ENCODE results near the gene DPF3.
A peak's percentile ranks its signal among the peaks of the same experiment; 100 is the strongest.

The DPF3 gene

DNA sequence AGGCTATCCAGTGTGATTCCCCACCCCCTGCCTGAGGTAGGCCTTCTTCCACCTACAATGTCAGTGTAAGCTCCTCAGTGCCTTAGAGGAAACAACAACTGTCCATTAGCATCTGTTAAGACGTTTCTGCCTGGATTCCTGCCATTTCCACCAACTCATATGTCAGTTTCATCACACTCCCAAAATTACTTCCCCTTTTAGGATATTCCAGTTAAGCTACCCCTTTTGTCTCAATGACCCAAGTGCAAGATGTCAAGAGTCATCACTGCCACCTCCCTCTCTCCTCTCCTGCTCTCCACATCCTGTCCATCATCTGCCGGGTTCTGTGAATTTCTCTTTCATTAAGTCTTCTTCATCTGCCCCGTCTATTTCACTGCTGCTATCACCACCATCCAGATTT, 189.4 kb downstream of the DPF3 start:
- no peak for DNase-seq

DNA sequence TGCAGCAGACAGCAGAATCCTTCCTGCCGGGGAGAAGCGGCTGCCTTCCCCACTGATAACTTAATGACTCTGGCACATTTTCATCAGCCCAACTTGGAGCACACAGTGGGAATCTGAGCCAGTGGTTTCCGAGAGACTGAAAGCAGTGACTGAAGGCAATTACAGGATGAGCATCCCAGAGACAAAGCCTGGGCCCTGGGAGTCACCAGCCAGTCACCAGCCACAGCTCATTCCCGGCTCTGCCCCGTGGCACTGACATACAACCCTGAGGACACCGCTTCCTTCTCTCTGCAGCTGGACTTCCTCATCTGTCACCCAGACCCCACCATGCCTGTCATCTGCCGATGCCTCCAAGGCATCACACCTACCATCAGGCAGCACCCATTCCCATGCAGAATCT, 192.3 kb downstream of the DPF3 start:
- no peak for DNase-seq

DNA sequence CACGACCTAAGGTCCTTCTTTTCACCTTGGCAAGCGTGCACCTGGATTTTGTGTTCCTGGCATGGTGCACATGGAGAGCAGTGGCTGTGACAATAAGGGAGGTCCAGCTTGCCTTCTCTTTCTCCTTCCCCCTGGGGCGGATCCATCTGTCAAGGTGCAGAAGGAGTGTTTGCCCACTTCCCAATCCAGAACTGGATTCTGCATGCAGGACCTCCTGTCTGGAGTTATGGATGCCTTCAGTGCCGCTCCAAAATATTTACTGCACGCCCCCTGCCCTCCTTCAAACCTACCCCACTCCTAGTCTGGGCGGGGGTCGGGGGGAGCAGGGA, 192.7 kb downstream of the DPF3 start:
- no peak for DNase-seq

DNA sequence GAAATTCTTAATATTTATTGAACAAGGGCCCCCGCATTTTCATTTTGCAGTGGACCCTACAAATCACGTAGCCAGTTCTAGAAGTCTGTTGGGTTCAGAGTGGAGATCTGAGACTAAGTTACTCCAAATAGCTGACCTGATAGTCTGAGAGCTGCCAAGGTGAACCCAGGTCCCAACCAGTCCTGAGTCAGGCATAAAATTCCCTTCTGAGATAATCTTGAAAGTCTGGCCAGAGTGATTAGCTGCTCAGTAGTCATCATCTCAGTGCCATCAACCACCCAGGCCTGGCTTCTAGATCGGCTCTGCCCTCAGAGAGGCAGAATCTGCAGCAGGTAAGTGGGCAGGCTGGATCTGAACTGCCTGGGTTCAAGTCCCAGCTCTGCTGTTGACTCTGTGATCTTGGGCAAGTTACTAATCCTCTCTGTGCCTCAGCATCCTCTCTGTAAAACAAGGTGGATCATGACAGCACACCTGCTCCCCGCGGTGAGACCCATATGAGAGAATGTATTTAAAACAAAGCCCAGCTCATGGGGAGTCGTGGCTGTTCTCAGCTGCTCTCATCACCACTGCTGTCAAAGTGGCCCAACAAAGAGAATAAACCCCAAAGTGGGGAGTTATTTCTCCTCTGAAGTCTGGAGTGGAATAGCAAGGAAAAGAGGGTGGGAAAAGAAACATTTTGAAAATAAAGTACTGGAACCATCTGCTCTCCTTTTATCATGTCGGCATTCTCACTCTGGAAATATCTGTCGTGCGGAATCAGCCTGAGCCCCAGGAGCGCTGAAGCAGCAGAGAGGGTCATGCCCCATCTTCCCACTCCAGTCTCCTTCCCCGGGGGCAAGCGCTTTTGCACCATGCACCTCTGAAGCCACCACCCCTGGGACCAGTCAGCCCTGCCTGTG, 193.3 kb downstream of the DPF3 start:
- no peak for DNase-seq

DNA sequence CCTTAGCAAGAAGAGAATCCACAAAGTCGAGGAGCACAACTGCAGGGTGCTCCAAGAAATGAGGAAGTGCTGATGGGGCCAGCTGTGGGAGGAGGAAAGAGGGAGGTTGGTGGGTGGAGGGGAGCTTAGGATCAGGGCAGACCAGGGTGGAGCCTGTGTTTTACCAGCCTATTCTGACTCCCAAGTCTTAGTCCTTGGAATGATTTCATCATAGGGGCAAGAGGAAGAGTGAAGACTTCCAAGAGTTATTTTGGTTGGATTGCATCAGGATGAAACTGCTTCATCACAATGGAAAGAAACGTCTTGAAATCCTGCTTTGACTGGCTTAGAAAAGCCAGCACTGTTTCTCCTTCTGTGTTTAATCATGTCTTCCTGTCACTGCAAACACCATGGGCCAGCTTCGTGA, 194.0 kb downstream of the DPF3 start:
- no peak for DNase-seq

DNA sequence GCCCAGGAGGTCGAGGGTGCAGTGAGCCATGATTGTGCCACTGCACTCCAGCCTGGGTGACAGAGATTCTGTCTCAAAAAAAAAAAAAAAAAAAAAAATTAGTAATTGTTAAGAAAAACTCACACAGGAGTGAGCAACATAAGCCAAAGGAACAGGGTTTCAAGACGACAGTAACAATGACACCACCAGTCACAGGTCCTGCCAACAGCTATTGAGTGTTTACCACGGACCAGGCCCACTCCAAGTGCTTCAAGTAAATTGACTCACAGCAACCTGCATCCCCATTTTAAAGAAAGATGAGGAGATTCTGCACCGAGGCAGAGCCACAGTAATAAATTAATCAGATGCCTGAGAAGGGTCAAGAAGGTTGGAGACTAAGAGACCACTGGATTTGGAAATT, 194.5 kb downstream of the DPF3 start:
- DNase-seq: no peak

DNA sequence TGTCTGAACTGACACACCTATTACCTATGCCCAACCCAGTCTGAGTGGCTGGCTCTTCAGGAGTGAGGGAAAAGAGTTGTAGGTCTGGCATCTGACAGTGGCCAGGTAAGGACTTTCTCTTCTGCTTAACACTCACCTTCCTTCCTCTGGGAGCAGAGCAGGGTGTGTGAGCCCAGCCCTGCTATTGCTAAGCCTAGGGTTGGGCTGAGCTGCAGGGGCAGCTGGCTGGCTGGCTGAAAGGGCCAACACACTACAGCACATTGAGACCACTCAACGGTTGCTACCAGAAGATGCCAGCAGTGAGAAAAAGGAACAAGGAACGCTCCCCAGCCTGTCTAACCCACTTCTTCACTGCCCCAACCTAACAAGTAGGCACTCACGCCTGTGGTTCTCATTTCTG, 201.2 kb downstream of the DPF3 start:
- no peak for DNase-seq

DNA sequence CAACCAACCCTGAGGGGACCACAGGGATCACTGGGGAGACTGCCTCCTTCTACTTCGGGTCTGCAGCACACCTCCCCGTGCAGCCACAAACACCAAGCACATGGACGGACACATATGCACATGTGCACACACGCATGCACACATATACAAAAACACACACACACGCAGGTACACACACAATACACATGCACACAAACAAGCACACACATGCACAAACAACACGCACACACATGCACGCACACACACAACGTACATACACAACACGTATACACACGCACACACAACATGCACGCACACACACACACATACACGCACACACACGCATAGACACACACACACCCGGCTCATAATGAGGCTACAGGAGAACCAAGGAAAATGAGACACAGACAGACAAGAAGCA, 203.6 kb downstream of the DPF3 start:
- no peak for DNase-seq

DNA sequence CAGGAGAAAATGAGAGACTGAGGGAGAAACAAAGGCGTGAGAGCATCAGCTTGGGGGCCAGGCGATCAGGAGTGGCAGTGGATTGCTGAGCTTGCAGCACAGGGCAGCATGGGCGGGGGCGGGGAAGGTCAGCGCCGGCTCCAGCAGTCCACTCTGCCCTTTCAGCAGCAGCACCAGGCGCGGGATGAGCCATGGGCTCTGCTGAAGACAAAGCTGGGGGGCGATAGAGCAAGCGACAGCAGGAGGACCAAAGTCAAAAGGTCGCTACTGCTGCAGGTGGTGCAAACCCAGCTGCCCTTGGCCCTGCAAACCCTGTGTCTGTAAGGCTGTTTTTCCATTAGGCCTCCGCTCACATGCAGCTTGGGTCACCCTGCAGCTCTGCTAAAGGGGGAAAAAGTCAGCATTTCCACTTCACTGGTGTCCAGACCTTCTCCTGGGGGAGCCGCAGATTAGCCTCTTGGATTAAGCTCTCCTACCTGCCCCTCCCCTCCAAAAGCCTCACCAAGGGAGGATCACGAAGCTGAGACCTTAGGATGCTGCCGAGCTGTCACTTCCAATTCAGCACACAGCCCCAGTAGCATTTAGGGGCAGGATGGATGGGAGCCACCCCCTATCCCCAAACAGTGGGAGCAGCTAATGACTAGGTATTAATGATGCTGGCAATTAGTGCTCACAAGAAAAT, 204.8 kb downstream of the DPF3 start:
- DNase-seq: no peak

DNA sequence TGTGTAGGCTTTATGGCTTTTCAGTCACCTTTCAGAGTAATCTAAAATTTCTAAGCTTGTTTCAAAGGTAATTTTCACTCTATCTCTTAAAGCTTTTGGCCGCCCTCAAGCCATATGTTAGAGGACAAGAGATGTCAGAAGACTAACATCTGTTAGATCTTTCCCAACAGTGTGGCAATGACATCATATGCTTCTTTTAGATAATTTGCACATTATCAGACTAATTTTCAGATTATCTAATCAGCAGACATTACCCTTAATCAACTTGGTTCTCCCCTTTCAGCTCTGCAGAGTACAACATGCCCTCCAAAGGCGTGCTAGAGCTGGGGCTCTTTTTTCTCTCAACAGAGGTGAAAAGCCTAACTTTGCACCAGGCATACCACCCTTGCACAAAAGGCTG, 207.1 kb downstream of the DPF3 start:
- DNase-seq: no peak

DNA sequence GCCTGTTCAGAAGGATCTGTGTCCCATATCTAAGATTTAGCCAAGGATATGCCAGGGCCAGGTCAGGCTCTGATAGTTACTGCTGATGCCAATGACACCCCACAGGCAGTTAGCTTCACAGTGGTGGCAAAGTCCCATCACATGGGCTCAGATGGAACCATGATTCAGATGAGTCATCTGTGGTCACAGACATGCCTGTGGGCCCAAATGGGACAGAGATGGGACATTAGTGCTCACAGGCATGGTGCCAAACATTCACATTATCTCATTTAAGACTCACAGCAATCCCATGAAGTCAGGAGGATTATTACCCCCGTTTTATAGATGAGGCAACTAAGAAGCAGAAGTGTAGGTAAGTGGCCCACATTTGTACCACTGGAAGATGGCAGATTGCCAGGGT, 207.8 kb downstream of the DPF3 start:
- DNase-seq: no peak

DNA sequence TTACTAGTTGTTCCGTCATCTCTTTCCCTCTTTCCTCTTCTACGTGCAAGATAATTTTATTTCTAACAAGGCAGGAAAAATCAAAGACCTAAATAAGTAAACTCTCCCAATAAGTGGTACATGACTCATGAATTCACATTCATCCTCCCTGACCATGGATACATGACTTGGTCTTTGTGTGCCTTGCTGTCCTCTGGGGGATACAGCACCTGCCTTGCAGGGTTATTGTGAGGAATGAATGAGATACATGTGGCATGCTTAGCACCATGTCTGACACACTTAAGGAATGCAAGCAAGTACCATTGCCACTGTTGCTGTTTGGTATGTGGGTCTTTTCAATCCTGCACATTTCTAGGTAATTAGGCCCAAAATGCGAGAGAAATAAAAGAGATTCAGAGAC, 208.4 kb downstream of the DPF3 start:
- no peak for DNase-seq

DNA sequence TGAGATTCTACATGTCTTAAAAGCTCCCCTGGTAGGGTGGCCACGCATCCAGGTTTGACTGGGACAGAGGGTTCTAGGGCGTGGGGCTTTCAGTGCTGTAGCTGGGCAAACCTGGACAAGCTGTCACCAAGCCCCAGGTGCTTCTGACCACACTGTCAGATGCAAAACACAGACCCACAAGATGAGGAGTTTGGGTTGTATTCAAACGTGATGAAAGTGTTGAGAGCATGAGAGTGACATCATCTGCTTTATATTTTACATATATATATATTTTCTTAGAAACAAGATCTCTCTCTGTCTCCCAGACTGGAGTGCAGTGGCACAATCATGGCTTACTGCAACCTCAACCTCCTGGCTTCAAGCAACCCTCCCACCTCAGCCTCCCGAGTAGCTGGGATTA, 210.1 kb downstream of the DPF3 start:
- no peak for DNase-seq

DNA sequence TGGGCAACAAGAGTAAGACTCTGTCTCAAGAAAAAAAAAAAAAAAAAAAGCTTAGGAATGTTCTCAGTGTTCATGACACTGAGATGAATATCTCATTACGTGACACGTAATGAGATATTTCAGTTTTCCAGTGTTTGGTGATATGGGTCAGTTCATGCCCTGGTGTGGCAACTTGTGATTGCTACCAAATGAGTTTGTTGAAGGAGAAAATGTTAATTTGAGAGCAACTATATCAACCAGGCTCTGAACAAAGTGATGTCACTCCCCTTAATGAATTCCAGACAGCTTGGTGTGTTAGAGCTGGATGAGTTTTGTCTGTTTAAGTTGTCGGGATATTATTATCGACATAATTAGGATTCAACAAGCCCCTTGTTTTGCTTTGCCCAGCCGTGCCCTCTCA, 211.7 kb downstream of the DPF3 start:
- DNase-seq: no peak

DNA sequence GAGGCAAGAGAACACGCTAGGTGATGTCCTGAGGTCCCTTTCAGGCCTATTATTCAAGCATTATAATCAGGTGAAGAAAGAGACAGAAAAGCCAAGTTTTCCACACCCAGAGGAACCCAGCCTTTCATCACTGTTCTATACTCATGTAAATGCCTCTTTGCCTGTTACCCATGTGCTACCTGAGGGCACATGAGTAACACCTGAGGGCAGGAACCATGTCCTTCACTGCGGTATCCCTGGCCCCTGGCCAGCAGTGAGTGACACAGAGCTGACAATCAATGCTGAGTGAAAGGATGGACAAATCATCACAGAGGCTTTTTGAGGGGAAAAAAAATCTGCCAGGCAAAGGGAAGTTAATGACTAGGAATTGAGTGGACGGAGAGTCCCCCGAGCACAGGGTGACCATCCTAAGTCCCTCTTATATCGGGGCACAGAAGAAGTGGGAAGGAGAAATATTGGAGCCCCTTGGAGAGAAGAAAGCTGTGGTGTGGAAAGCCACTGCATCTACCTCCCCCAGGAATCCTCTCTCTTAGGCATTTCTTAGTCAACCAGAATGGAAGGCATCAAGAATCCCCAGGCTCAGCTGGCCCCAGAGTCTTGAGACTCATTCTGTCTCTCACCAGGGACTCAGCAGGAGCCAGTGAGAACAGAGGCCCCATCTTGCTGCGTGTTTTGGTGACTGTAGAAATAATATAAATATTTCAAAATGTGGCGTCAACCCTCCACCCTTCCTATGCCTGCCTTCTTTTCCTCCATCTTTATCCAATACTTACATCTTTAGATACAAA, 212.9 kb downstream of the DPF3 start:
- no peak for DNase-seq

DNA sequence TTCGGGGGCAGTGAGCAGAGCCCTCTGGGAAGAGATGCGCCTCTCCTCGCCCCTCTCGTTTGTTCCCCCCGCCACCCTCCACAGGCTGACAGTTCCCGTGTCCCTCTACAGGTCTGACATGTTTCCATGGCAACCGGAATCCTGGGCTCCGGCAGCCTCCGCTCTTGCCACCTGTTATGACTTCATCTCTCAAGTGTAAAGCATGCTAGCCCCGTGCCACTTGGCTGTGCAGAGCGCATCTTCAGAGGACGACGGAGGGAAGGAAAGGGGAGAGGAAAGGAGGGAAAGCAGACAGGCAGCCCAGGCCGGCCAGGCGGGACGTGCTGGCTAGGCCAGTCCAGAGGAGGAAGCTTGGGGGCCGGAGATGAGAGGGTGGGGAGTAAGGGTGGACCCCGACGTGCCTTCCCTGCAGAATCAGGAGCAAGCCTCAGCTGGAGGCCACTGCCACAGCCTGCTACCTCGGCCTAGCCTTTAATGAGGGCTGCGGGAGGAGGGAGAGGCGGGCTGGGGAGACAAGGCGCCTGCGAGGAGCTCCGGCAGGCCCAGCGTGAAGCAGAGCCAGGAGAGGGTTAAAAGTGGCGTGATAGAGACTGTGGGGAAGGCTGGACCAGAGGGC, 214.3 kb downstream of the DPF3 start:
- peak; percentile 72 for DNase-seq

DNA sequence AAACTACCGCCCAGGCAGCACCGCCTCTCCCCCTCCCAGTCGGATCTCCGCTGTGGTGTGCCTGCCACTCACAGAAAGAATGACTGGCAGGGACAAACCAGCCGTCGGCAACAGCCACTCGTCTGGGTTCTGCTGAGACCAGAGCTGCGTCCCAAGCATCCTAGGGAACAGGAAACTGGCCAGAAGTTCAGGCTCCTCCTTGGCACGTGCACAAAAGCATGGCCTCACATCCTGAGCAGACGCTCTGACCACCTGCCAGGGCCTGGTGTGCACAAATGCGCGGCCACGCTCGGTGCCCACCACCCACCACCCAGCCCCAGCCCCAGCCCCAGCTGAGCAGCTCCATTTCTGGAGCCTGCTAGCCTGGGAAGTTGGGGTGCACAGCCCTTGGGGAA, 214.8 kb downstream of the DPF3 start:
- peak; percentile 15 for DNase-seq

DNA sequence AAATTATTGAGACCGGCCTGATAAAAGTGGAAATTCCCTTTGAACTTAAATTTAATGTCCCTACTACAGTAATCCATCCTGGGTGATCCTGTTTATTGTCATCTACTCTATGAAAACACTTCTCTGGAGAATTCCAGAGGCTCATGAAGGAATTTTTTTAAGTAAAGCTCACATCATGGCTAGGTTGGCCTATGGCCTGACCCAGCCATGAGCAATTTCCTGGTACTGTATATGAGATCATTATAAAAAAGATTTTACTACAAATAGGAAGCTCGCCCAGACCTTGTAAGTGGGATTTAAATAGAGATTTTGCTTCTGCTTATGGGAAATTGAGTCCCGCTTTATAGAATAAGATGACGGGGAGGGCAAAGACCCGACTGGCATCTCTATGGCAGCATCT, 215.5 kb downstream of the DPF3 start:
- DNase-seq: no peak

DNA sequence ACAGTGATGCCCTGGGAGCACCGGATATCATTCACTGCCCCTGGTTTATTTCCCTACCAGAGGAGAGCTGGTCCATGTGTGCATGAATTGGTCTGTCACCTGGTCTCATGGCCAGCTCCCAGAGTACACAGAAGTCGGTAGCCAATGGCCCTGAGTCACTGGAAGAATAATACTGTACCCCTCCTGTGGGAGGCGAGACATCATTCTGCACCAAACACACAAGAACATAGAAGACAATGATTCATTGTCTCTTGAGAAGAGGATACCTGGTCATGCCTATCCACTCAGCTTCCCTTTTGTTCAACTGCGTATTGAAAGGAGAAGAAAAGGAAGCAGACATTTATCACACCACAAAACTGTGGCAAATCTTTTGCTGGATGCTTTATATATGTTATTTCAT, 216.2 kb downstream of the DPF3 start:
- DNase-seq: no peak

DNA sequence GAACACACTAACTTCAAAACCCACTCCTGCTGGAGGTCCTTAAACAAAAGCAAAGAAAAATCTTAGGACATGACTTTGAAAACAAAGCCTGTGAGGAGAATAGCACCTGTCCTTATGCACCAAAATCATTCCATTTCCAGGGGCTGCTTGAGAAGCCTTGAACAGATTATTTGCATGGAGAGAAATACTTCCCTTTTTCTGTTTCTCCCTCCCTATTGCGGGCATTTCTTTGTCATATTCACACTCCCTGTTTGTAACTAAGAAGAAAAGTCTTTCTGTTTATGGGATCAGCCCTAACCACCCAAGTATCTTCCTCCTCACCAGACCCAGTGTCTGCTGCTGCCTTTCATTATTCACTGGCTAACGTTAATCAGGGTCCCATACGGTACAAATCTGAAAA, 218.8 kb downstream of the DPF3 start:
- DNase-seq: no peak

DNA sequence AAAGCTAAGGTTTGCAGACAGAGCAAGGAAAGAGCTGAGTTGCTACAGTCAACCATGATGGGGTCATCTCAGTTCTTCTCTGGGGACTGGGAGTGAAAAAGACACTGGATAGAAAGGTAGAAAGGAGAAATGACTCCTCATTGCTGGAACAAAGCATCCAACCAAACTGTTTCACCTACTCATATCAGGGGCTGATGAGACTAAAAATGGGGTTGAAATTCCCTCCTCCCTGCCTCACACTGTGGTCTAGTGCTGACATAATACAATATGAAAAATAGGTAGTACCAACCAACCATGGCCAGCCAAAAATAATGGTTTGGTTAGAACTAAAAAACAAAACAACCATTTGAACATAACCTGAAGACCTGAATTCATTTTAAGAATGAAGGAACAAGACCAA, 220.7 kb downstream of the DPF3 start:
- no peak for DNase-seq

DNA sequence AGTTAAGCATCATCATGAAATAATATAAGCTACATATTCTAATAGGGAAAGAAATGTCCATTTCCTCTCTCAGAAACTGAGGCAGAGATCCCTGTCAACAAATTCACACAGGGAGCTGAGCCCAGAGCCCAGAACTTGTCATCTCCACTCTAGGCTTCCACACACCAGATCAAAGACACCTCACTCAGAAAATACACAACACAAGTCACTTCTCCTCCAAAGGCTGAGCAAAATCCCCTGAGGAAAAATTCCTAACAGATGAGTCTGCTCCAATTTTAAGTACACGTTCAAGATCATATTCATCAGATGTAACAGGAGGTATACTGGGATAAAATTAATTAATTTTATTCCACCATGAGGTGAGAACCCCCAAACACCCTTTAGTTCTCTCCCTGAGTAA, 227.3 kb downstream of the DPF3 start:
- no peak for DNase-seq

DNA sequence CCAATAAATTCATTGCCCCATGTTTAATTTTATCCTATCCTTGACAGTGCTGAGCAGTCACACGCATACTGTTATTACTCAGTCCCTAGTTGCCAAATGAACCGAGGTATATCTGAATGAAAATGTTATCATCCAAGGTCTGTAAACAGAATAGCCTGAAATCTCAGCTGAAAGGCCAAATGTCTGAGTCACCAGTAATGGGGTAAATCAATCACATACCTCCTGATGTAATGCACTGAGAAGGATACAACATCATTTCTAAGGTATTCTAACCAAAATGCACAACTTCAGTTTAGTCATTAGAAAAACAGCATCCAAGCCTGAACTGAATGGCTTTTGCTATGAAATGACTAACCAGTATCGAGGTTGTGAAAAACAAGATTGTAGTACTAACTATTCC, 228.6 kb downstream of the DPF3 start:
- no peak for DNase-seq

DNA sequence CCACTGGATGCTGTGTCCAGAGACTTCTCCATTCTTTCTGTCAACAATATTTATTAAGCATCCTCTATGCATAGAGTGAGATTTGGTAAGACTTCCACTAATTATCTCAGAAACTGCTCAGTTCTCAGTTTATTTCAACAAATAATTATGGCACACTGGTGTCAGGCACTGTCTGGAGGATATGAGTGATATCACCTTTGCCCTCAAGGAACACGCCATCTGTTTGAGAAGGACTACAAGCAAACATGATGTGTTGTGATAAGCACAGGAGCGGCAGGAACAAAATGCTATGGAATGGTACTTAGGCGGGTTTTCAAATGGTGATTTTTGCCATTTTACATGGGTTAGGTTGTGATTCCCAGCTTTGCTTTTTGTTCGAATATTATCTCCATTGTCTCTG, 229.2 kb downstream of the DPF3 start:
- no peak for DNase-seq

Measured in COR-L47 (cell line).